ENCODE results near the gene SKAP1.

Gene SKAP1

GRCh38 chr17:48175692-48176470 lies 254.1 kb downstream of the SKAP1 start:
- peaks cover 51% of the 10 kb centered on the region for H3K4me1 Mint-ChIP-seq
- DNase-seq: no peak
- no peak overlapping the region for H3K4me3 Mint-ChIP-seq
- ATAC-seq: no peak
- no peaks in the 10 kb centered on the region for H3K9me3 Mint-ChIP-seq
- H3K27me3 Mint-ChIP-seq: no peaks in the 10 kb centered on the region
- peak overlapping the region in 1 of 2 donors; percentile 27 for H3K27ac Mint-ChIP-seq

- Mint-ChIP-seq H3K27me3 (no peaks in the 10 kb centered on the region), H3K4me3 (no peak overlapping the region)
Observed at GRCh38 chr17:48174833-48175523, 255.0 kb downstream of the SKAP1 start.

GRCh38 chr17:48173191-48173984 lies 256.6 kb downstream of the SKAP1 start:
- H3K4me3 Mint-ChIP-seq: no peak overlapping the region
- H3K9me3 Mint-ChIP-seq: no peaks in the 10 kb centered on the region
- H3K27ac Mint-ChIP-seq: no peak overlapping the region
- no peak for ATAC-seq
- DNase-seq: no peak
- peaks cover 32% of the 10 kb centered on the region for H3K4me1 Mint-ChIP-seq
- H3K27me3 Mint-ChIP-seq: no peaks in the 10 kb centered on the region

More at GRCh38 chr17:48174833-48175523, 255.0 kb downstream of the SKAP1 start:
- DNase-seq (no peak), ATAC-seq (no peak)
- Mint-ChIP-seq H3K9me3 (no peaks in the 10 kb centered on the region), H3K4me1 (peaks cover 42% of the 10 kb centered on the region), H3K27ac (no peak overlapping the region)

- no peak for DNase-seq
- no peak overlapping the region for H3K4me3 Mint-ChIP-seq
- no peak for ATAC-seq
- H3K27me3 Mint-ChIP-seq: no peaks in the 10 kb centered on the region
- no peaks in the 10 kb centered on the region for H3K9me3 Mint-ChIP-seq
- peaks cover 19% of the 10 kb centered on the region for H3K4me1 Mint-ChIP-seq
- no peak overlapping the region for H3K27ac Mint-ChIP-seq
Observed at GRCh38 chr17:48169926-48170325, 260.1 kb downstream of the SKAP1 start.

- Mint-ChIP-seq H3K27me3 (no peaks in the 10 kb centered on the region), H3K27ac (no peak overlapping the region), H3K4me1 (peaks cover 6% of the 10 kb centered on the region)
Observed at GRCh38 chr17:48163809-48164208, 266.2 kb downstream of the SKAP1 start.

GRCh38 chr17:48162946-48163506 lies 267.0 kb downstream of the SKAP1 start:
- ATAC-seq: no peak
- Mint-ChIP-seq H3K4me3 (no peak overlapping the region), H3K27me3 (no peaks in the 10 kb centered on the region), H3K4me1 (peaks cover 6% of the 10 kb centered on the region), H3K9me3 (no peaks in the 10 kb centered on the region), H3K27ac (peak overlapping the region in 1 of 2 donors; percentile 15)
- DNase-seq: no peak

More at GRCh38 chr17:48163809-48164208, 266.2 kb downstream of the SKAP1 start:
- DNase-seq: no peak
- Mint-ChIP-seq H3K9me3 (no peaks in the 10 kb centered on the region), H3K4me3 (no peak overlapping the region)
- ATAC-seq: no peak

GRCh38 chr17:48162306-48162934 lies 267.6 kb downstream of the SKAP1 start:
- DNase-seq (no peak), ATAC-seq (no peak)
- H3K9me3 Mint-ChIP-seq: no peaks in the 10 kb centered on the region
- H3K4me1 Mint-ChIP-seq: peaks cover 6% of the 10 kb centered on the region
- no peak overlapping the region for H3K27ac Mint-ChIP-seq
- no peak overlapping the region for H3K4me3 Mint-ChIP-seq
- no peaks in the 10 kb centered on the region for H3K27me3 Mint-ChIP-seq

GRCh38 chr17:48161127-48161905 lies 268.7 kb downstream of the SKAP1 start:
- H3K27me3 Mint-ChIP-seq: no peaks in the 10 kb centered on the region
- H3K4me3 Mint-ChIP-seq: no peak overlapping the region
- peaks cover 6% of the 10 kb centered on the region for H3K4me1 Mint-ChIP-seq
- H3K27ac Mint-ChIP-seq: no peak overlapping the region
- H3K9me3 Mint-ChIP-seq: no peaks in the 10 kb centered on the region
- DNase-seq: no peak
- no peak for ATAC-seq

GRCh38 chr17:48160177-48161081 lies 269.6 kb downstream of the SKAP1 start:
- no peak overlapping the region for H3K4me3 Mint-ChIP-seq
- DNase-seq (no peak), ATAC-seq (no peak)
- H3K9me3 Mint-ChIP-seq: no peaks in the 10 kb centered on the region
- H3K27me3 Mint-ChIP-seq: no peaks in the 10 kb centered on the region
- H3K4me1 Mint-ChIP-seq: peaks cover 6% of the 10 kb centered on the region
- no peak overlapping the region for H3K27ac Mint-ChIP-seq

- ATAC-seq: no peak
- Mint-ChIP-seq H3K27me3 (no peaks in the 10 kb centered on the region), H3K4me1 (peaks cover 6% of the 10 kb centered on the region), H3K27ac (no peak overlapping the region), H3K4me3 (no peak overlapping the region), H3K9me3 (no peaks in the 10 kb centered on the region)
- no peak for DNase-seq
Observed at GRCh38 chr17:48159232-48159631, 270.8 kb downstream of the SKAP1 start.

GRCh38 chr17:48155889-48156611 lies 274.0 kb downstream of the SKAP1 start:
- no peak overlapping the region for H3K4me3 Mint-ChIP-seq
- H3K27me3 Mint-ChIP-seq: no peaks in the 10 kb centered on the region
- H3K9me3 Mint-ChIP-seq: no peaks in the 10 kb centered on the region
- H3K4me1 Mint-ChIP-seq: no peaks in the 10 kb centered on the region
- DNase-seq: no peak
- no peak for ATAC-seq
- H3K27ac Mint-ChIP-seq: no peak overlapping the region

- H3K27me3 Mint-ChIP-seq: no peaks in the 10 kb centered on the region
- H3K4me3 Mint-ChIP-seq: no peak overlapping the region
- ATAC-seq (no peak), DNase-seq (no peak)
- no peaks in the 10 kb centered on the region for H3K9me3 Mint-ChIP-seq
- H3K4me1 Mint-ChIP-seq: no peaks in the 10 kb centered on the region
- peak overlapping the region in 1 of 2 donors; percentile 68 for H3K27ac Mint-ChIP-seq
Observed at GRCh38 chr17:48153691-48154358, 276.2 kb downstream of the SKAP1 start.

- ATAC-seq (no peak), DNase-seq (no peak)
- Mint-ChIP-seq H3K27me3 (no peaks in the 10 kb centered on the region), H3K4me3 (no peak overlapping the region), H3K9me3 (no peaks in the 10 kb centered on the region), H3K4me1 (no peaks in the 10 kb centered on the region), H3K27ac (no peak overlapping the region)
Observed at GRCh38 chr17:48152289-48152688, 277.7 kb downstream of the SKAP1 start.
